GM12878 (cell line): ENCODE data around the gene CAMK1. TPM values are rescaled to one million over a fixed set of nuclear protein-coding genes. Genes with fewer than 3 reads are reported as not detected.

ENCODE experiments used
- ATAC-seq: fragments of 200-7000 bp; cut with Tn5 transposase; 3 replicates; pipeline ENCODE4 v1.9.1; 2020; ENCODE audit warnings: mild to moderate bottlenecking, moderate library complexity
- Bru-seq: library from RNA; stranded (reverse); fragments of 400-500 nt; gene quantifications from one replicate; lab custom pipeline; 2021; lab: Mats Ljungman, UMichigan
- BruChase-seq, 2 experiments: library from RNA; stranded (reverse); fragments of 400-500 nt; gene quantifications; one replicate each; lab custom pipeline; 2021; lab: Mats Ljungman, UMichigan
- BruUV-seq: library from RNA; stranded (reverse); fragments of 400-500 nt; replicated peaks from 2 replicates; lab custom pipeline; 2021; lab: Mats Ljungman, UMichigan
- CTCF ChIA-PET: fragments of 300-600 bp; sonication (Branson Sonifier 250); formaldehyde crosslinking; extraction: SDS; loops from one replicate; lab custom pipeline; 2021; ENCODE audit warnings: inconsistent platforms; lab: Yijun Ruan, JAX
- POLR2A ChIA-PET: fragments of 350-600 bp; formaldehyde crosslinking; extraction: SDS; loops from one replicate; lab custom pipeline; 2021; ENCODE audit warnings: inconsistent platforms; lab: Charles Lee
- RAD21 ChIA-PET: fragments of 300-600 bp; sonication (Branson Sonifier 250); formaldehyde crosslinking; loops from one replicate; lab custom pipeline; 2023; ENCODE audit warnings: antibody characterized with exemption; ENCODE audit not compliant: unreplicated experiment; lab: Charles Lee
- SMC1A ChIA-PET: fragments of 300-600 bp; sonication (Branson Sonifier 250); formaldehyde crosslinking; loops from one replicate; lab custom pipeline; 2023; ENCODE audit not compliant: unreplicated experiment, uncharacterized antibody; lab: Charles Lee
- DNase-seq: peaks from one replicate; pipeline ENCODE4 v3.0.0-alpha.2; 2011; ENCODE audit warnings: low read depth, low spot score
- FAIRE-seq: peaks from 3 replicates; lab custom pipeline; 2011; peaks lifted over from hg19 to GRCh38; lab: Jason Lieb, UNC
- H2AFZ ChIP-seq: 2 replicates; pipeline ENCODE4 v1.6.0; 2011; ENCODE audit warnings: low read depth, low read length, control low read depth; ENCODE audit not compliant: control insufficient read depth
- H3K27ac ChIP-seq: 2 replicates; pipeline ENCODE4 v1.5.1; 2011; ENCODE audit warnings: control low read depth; ENCODE audit not compliant: control insufficient read depth, insufficient read depth
- H3K27me3 ChIP-seq, 2 experiments: replicated peaks in 1 of 2; 2 replicates each; pipeline versions ENCODE4 v1.6.0 to v1.6.1; 2011; ENCODE audit warnings: low read length in 1 of 2; ENCODE audit not compliant: control insufficient read depth in 2 of 2, insufficient read depth in 2 of 2
- H3K36me3 ChIP-seq, 2 experiments: 2 replicates each; pipeline ENCODE4 v1.5.1; 2011; ENCODE audit warnings: low read length in 1 of 2; ENCODE audit not compliant: control insufficient read depth in 2 of 2, insufficient read depth in 2 of 2
- H3K4me1 ChIP-seq: 2 replicates; pipeline ENCODE4 v1.6.1; 2011; ENCODE audit warnings: mild to moderate bottlenecking, low read length, moderate library complexity, mixed read lengths; ENCODE audit not compliant: control insufficient read depth, insufficient read depth
- H3K4me2 ChIP-seq: 2 replicates; pipeline ENCODE4 v1.6.0; 2011; ENCODE audit warnings: control low read depth; ENCODE audit not compliant: control insufficient read depth, insufficient read depth
- H3K4me3 ChIP-seq: fragments of 200-600 bp; sonication (generic); 2 replicates; pipeline ENCODE4 v1.5.1; 2016
- H3K79me2 ChIP-seq: 2 replicates; pipeline ENCODE4 v1.6.0; 2011; ENCODE audit warnings: low read length; ENCODE audit not compliant: control insufficient read depth, insufficient read depth
- H3K9ac ChIP-seq: 2 replicates; pipeline ENCODE4 v1.8.0; 2011; ENCODE audit warnings: low read length, control low read depth, mixed read lengths; ENCODE audit not compliant: control insufficient read depth, insufficient read depth
- H3K9me3 ChIP-seq: replicated peaks from 3 replicates; pipeline ENCODE4 v1.5.1; 2011; ENCODE audit warnings: mild to moderate bottlenecking, low read length; ENCODE audit not compliant: control insufficient read depth, insufficient read depth
- H4K20me1 ChIP-seq: 2 replicates; pipeline ENCODE4 v1.6.0; 2011; ENCODE audit not compliant: control insufficient read depth, insufficient read depth
- ATF7 ChIP-seq: fragments of 450-650 bp; IDR thresholded peaks from 2 replicates; pipeline ENCODE4 v1.6.1; 2016; ENCODE audit warnings: low read depth, mild to moderate bottlenecking
- BHLHE40 ChIP-seq, 2 experiments: fragments of 450-650 bp in 1 of 2; IDR thresholded peaks; 2 replicates each; pipeline ENCODE4 v1.6.1; 2011 to 2017; ENCODE audit warnings: low read depth in 2 of 2, borderline replicate concordance in 1 of 2, improper control_type of control experiment in 1 of 2, low read length in 1 of 2, mild to moderate bottlenecking in 1 of 2
- CEBPZ ChIP-seq: fragments of 150-350 bp; IDR thresholded peaks from 2 replicates; pipeline ENCODE4 v1.6.1; 2016; ENCODE audit warnings: low read depth, low read length
- DPF2 ChIP-seq: fragments of 450-650 bp; IDR thresholded peaks from 2 replicates; pipeline ENCODE4 v1.6.1; 2017; ENCODE audit warnings: mild to moderate bottlenecking
- GATAD2B ChIP-seq: fragments of 450-650 bp; conservative IDR thresholded peaks from 2 replicates; pipeline ENCODE4 v1.6.1; 2017; ENCODE audit warnings: low read depth, mild to moderate bottlenecking, moderate library complexity
- NR2C1 ChIP-seq: fragments of 450-650 bp; IDR thresholded peaks from 2 replicates; pipeline ENCODE4 v1.6.1; 2017; ENCODE audit warnings: antibody characterized with exemption, mild to moderate bottlenecking, moderate library complexity
- NR2F1 ChIP-seq: fragments of 450-650 bp; conservative IDR thresholded peaks from 2 replicates; pipeline ENCODE4 v1.6.1; 2017; ENCODE audit warnings: mild to moderate bottlenecking
- RAD21 ChIP-seq: IDR thresholded peaks from 2 replicates; pipeline ENCODE4 v1.6.1; 2011; ENCODE audit warnings: mild to moderate bottlenecking, low read depth, low read length, moderate library complexity; ENCODE audit not compliant: insufficient read depth
- RELA ChIP-seq: fragments of 450-650 bp; IDR thresholded peaks from 2 replicates; pipeline ENCODE4 v1.8.0; 2014; ENCODE audit warnings: borderline replicate concordance; ENCODE audit not compliant: partially characterized antibody
- RELB ChIP-seq: fragments of 450-650 bp; IDR thresholded peaks from 2 replicates; pipeline ENCODE4 v1.6.1; 2017; ENCODE audit warnings: low read depth, mild to moderate bottlenecking, moderate library complexity
- SMAD5 ChIP-seq: IDR thresholded peaks from 2 replicates; pipeline ENCODE4 v1.6.1; 2016; ENCODE audit warnings: antibody characterized with exemption, low read depth
- WRNIP1 ChIP-seq: IDR thresholded peaks from 2 replicates; pipeline ENCODE4 v1.6.1; 2011; ENCODE audit warnings: low read depth, low read length, improper control_type of control experiment, borderline replicate concordance
- YBX1 ChIP-seq: fragments of 450-650 bp; IDR thresholded peaks from 2 replicates; pipeline ENCODE4 v1.6.1; 2016; ENCODE audit warnings: antibody characterized with exemption
- WGBS: methylation state at CpG from one replicate; pipeline ENCODE4 v1.1.6; 2016; ENCODE audit warnings: low lambda C conversion rate; ENCODE audit not compliant: insufficient replicate concordance, insufficient coverage; ENCODE audit errors: missing lambda C conversion rate; 5-methylcytosine and 5-hydroxymethylcytosine counted together
- in situ Hi-C: fragments of 300-500 bp; cut with MboI; formaldehyde crosslinking; loops from 9 replicates; pipeline ENCODE4 v1.14.3; 2018; ENCODE audit warnings: mixed read lengths
- intact Hi-C: fragments of 100-400 bp; cut with micrococcal nuclease; formaldehyde crosslinking; loops from one replicate; pipeline ENCODE4 v1.14.2; 2022; ENCODE audit not compliant: unreplicated experiment
- long read RNA-seq, 2 experiments: library from polyadenylated mRNA; unstranded; transcript quantifications; one replicate each; pipeline ENCODE4 v2.0.0, GENCODE V29; 2019 to 2020
- polyA minus RNA-seq, 3 experiments: library from RNA; depleted of rRNA, polyadenylated mRNA; stranded (reverse); fragments of >200 nt; gene quantifications; 2 replicates each; pipeline ENCODE4 v1.2.3, GENCODE V29; 2011
- polyA plus RNA-seq, 11 experiments: library from polyadenylated mRNA; depleted of rRNA in 4 of 11; unstranded in 6 of 11; stranded (reverse) in 5 of 11; fragments of >200 nt; fragmentation: Nextera tagmentation in 4 of 11; fragmentation: Illumina TruSeq in 1 of 11; extraction: Ambion mirVana in 4 of 11; extraction: Trizol in 1 of 11; gene quantifications; 1 replicate in 1 of 11; 2 replicates in 10 of 11; pipeline versions ENCODE4 v1.2.1 to v1.2.3, GENCODE V29; 2011 to 2016; ENCODE audit warnings: inconsistent platforms in 2 of 11, missing spikeins in 2 of 11, low read depth in 1 of 11
- total RNA-seq, 4 experiments: library from RNA; depleted of rRNA in 3 of 4; stranded (reverse); fragments of >200 nt in 3 of 4; fragmentation: Illumina TruSeq in 1 of 4; extraction: Trizol in 1 of 4; gene quantifications; 2 replicates each; pipeline versions ENCODE4 v1.2.1 to v1.2.3, GENCODE V29; 2013 to 2021

The CAMK1 gene
- not detected in 2 replicates for total RNA-seq (2013; cell fraction: nucleolus; rRNA removed)
- total RNA-seq (2014; rRNA removed): 0.44 and 0.73 TPM in 2 replicates
- 0.31 and 0.32 TPM in 2 replicates for total RNA-seq (2014; rRNA removed; fragmentation: Illumina TruSeq; extraction: Trizol)
- 0.61 and 0.64 TPM in 2 replicates for total RNA-seq (2021)
- 0.79 TPM for polyA plus RNA-seq (2011; ENCODE audit: low read depth)
- polyA plus RNA-seq (2011; rRNA removed): 0.16 and 0.24 TPM in 2 replicates
- 0.48 and 0.67 TPM in 2 replicates for polyA plus RNA-seq (2011; cell fraction: cytosol; rRNA removed)
- 0.43 and 0.47 TPM in 2 replicates for polyA plus RNA-seq (2011; cell fraction: nucleus; rRNA removed)
- 1.0 and 1.6 TPM in 2 replicates for polyA plus RNA-seq (2012)
- 0.28 TPM in 1 of 2 replicates, not detected in the other for polyA plus RNA-seq (2014; fragmentation: Illumina TruSeq; extraction: Trizol)
- not detected for polyA plus RNA-seq (2014; fragmentation: Nextera tagmentation; extraction: Ambion mirVana)
- polyA plus RNA-seq (2014; rRNA removed): 0.18 and 0.37 TPM in 2 replicates
- 1 to 10 TPM; 1.5 to 2.1 TPM for polyA plus RNA-seq (2016; fragmentation: Nextera tagmentation; extraction: Ambion mirVana)
- 0.37 and 0.67 TPM in 2 replicates for polyA minus RNA-seq (2011; rRNA and poly(A)+ RNA removed)
- not detected in 2 replicates for polyA minus RNA-seq (2011; cell fraction: cytosol; rRNA and poly(A)+ RNA removed)
- 0.12 TPM in 1 of 2 replicates, not detected in the other for polyA minus RNA-seq (2011; cell fraction: nucleus; rRNA and poly(A)+ RNA removed)
- Bru-seq, nascent RNA: percentile 16 among the genes with signal in this experiment
- BruChase-seq, experiment 1, labeled RNA remaining after a 6-hour chase: percentile 16 among the genes with signal in this experiment
- BruChase-seq, experiment 2, labeled RNA remaining after a 2-hour chase: percentile 16 among the genes with signal in this experiment
- long read RNA-seq, experiment 1: 0 reads
- long read RNA-seq, experiment 2: 0 reads

DNA sequence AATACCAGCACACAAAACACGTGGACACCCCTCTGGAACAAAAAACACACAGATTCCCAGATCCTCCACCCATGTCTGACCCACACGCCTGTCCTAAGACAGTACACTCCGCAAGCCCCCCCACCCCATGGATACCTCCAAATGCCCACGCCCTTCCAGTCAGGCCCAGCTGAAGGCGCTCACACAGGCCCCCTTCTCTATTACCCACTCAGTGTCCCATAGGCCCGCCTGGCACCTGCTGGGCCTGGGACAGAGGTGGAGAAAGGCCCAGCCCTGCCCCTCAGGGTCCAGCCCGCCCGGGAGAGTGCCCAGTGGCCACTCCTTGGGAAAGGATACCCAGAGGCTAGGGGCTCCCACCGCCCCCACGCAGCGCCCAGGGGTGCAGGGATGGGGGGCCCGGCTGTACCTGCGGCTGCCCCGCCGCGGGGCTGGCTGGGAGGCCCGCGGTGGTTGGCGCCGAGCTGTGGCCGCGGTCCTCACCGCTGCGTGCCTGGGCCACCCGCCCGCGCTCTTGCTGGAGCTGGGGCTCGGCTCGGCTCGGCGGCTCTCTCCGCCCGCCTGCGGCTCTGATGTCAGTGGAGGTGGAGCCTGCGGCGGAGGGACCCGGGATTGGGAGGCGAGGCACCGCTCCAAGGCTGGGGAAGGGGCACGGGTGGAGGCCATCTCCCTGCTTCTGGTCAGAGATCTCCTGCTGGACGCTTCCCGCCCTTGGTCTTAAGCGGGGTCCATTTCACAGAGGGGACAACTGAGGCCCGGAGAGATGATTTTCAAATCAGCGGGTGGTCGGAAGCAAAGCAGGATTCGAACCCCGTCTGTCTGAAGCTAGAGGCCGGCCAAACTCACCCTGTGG lies at the start of gene CAMK1:
CAMK1 (minus strand) TSS at position 522 of the 850 bp plus-strand sequence. CDS start 2,198 bp downstream, outside the sequence.
- Histone ChIP-seq H3K4me3 (peak within 1 kb of the TSS; percentile 1; the same call in 1 of the 2 replicates), H3K4me2 (peak within 1 kb of the TSS; percentile 68), H3K79me2 (no peaks in the 10 kb centered on the region), H3K27ac (no peak within 1 kb of the TSS), H3K4me1 (no peaks in the 10 kb centered on the region; the same call in 1 of the 2 replicates), H4K20me1 (no peaks in the 10 kb centered on the region), H3K9ac (peak within 1 kb of the TSS; percentile 8; the same call in 1 of the 2 replicates), H3K27me3 (peaks cover 0 to 2% of the 10 kb centered on the region in 2 experiments; a peak in 3 of 4 replicates), H3K9me3 (no peaks in the 10 kb centered on the region), H3K36me3 (no peaks in the 10 kb centered on the region), H2AFZ (peak within 1 kb of the TSS; percentile 72)
- ATAC-seq: peak; percentile 89
- no TSS peak for BruUV-seq
- intact Hi-C loops (no loop called here), in situ Hi-C loops (no loop called here)
- ChIA-PET CTCF (no interaction called here), RAD21 (interaction anchor here (1.0 to 1.2 kb wide), 2 partner anchors 11 to 30 kb away, joined by 3 read pairs; no protein-coding TSS in a partner anchor), POLR2A (interaction anchor here (1.1 kb wide), 1 partner anchor 14 kb away, joined by 5 read pairs; no protein-coding TSS in a partner anchor), SMC1A (interaction anchor here (0.9 to 1.0 kb wide), 2 partner anchors 16 to 23 kb away, joined by 3 read pairs; partner anchors contain the start of genes ARPC4 and TADA3)
- 6% methylated on average over 49 of the region's 49 CpGs for WGBS
- no peak for FAIRE-seq
- DNase-seq: no peak
- TF ChIP-seq SMAD5 (no peak), RELA (no peak), WRNIP1 (no peak), RAD21 (no peak), GATAD2B (0 out of 2 replicates have a peak, but pooled peaks have one; percentile 36), YBX1 (no peak), CEBPZ (no peak), DPF2 (0 out of 2 replicates have a peak, but pooled peaks have one; percentile 28), RELB (no peak), ATF7 (no peak), NR2C1 (no peak), BHLHE40 (IDR thresholded peaks at IDR 0.05; ENCODE audit: borderline replicate concordance in 1 of 2, low read depth in 2 of 2, low read length in 1 of 2) (peak in 1 of 2 experiments; percentile 48; a peak in 1 of 4 replicates), NR2F1 (no peak)
